Measurements from ENCODE around the gene ATP8B1. TPM values are rescaled to one million over a fixed set of nuclear protein-coding genes. Genes with fewer than 3 reads are reported as not detected.

Gene ATP8B1
- total RNA-seq, 4 donors from 2014 or later = 1.6 to 4.2 (median 2.6) TPM

DNA sequence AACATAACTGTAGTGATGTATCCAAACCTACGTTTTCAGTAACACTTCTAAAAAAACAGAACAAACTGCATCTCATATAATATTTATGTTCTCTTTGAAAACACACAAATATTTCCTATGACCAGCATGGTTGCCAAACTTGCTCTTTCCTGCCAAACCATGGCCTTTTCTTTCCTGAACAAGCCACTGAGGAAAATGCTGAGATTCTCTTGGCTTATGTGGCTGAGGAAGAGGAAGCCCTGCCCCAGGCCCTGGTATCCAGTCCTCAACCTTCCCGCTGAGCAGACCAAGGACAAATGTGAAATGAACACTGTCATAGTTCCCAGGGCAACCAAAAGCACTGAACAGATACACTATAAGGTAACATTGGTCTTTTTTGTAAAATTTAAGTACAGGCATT lies 145.6 kb downstream of the ATP8B1 start:
- Histone ChIP-seq H3K9me3 (peaks cover 0 to 6% (median 0%) of the 10 kb centered on the region in 3 donors), H3K27ac (no peak overlapping the region), H3K27me3 (no peaks in the 10 kb centered on the region), H3K36me3 (peaks cover 0 to 6% of the 10 kb centered on the region in 2 donors), H3K4me1 (no peaks in the 10 kb centered on the region), H3K4me3 (no peak overlapping the region)
- in situ Hi-C loops (cut with MboI; ENCODE audit: low sequenced_read_pairs in 4 of 4) (no loop called here), intact Hi-C loops (cut with DNase I; ENCODE audit: low total_unique reads) (no loop called here)
- TF ChIP-seq, protein P1, sequence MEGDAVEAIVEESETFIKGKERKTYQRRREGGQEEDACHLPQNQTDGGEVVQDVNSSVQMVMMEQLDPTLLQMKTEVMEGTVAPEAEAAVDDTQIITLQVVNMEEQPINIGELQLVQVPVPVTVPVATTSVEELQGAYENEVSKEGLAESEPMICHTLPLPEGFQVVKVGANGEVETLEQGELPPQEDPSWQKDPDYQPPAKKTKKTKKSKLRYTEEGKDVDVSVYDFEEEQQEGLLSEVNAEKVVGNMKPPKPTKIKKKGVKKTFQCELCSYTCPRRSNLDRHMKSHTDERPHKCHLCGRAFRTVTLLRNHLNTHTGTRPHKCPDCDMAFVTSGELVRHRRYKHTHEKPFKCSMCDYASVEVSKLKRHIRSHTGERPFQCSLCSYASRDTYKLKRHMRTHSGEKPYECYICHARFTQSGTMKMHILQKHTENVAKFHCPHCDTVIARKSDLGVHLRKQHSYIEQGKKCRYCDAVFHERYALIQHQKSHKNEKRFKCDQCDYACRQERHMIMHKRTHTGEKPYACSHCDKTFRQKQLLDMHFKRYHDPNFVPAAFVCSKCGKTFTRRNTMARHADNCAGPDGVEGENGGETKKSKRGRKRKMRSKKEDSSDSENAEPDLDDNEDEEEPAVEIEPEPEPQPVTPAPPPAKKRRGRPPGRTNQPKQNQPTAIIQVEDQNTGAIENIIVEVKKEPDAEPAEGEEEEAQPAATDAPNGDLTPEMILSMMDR (IDR thresholded peaks at IDR 0.05 in 4 of 5, conservative IDR thresholded peaks at IDR 0.05 in 1 of 5) = no peak
- TF ChIP-seq POLR2A (IDR thresholded peaks at IDR 0.05) = no peak
- ATAC-seq = no peak
- no peak for DNase-seq

DNA sequence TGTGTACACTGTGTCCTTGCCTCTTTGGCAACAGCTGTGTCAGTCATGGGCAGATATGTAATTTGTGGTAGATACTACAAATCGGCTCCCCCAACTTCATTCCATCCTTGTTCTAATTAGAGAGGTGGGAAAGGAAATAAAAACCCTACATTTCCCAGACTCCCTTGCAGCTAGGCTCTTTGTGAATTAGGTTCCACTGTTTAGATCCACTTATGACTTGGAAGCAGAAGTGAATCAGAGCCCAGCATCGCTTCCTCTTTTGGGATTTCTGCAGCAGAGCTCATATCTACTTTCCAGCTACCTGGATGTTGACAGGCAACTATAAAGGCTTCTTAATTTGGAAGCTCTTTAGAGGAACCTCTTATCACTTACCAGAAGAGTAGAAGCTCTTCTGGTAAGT lies 147.4 kb downstream of the ATP8B1 start:
- intact Hi-C loops (cut with DNase I; ENCODE audit: low total_unique reads) (no loop called here), in situ Hi-C loops (cut with MboI; ENCODE audit: low sequenced_read_pairs in 4 of 4) (no loop called here)
- Histone ChIP-seq H3K27ac (no peak overlapping the region), H3K4me1 (no peaks in the 10 kb centered on the region), H3K36me3 (peaks cover 0 to 2% of the 10 kb centered on the region in 2 donors), H3K27me3 (no peaks in the 10 kb centered on the region), H3K4me3 (no peak overlapping the region), H3K9me3 (peaks cover 0 to 6% (median 0%) of the 10 kb centered on the region in 3 donors)
- no peak for ATAC-seq
- TF ChIP-seq POLR2A (IDR thresholded peaks at IDR 0.05) = no peak
- TF ChIP-seq, protein P1 (IDR thresholded peaks at IDR 0.05 in 4 of 5, conservative IDR thresholded peaks at IDR 0.05 in 1 of 5) = no peak
- no peak for DNase-seq

DNA sequence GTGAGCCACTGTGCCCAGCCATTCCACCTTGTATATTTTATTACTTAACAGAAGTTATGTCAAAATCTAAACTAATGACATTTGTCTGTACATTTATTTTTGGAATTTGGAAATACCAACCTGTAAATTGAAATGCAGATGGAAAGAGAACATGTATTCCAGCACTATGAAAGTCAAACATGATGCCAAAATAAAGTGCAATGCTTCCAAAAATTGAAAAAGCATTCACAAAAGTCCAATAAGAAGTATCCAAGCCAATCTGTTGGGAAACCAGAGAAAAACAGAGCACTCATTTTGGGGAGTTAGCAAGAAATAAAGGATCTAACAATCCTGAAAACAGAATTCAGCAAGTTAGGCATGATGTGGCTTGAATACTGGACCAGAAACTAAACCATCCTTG lies 151.2 kb downstream of the ATP8B1 start:
- peaks cover 0 to 6% (median 0%) of the 10 kb centered on the region in 3 donors for H3K9me3 ChIP-seq
- no peaks in the 10 kb centered on the region for H3K27me3 ChIP-seq
- H3K4me1 ChIP-seq = no peaks in the 10 kb centered on the region
- no peak for DNase-seq
- no peak overlapping the region for H3K4me3 ChIP-seq
- H3K36me3 ChIP-seq = peaks cover 0 to 7% of the 10 kb centered on the region in 2 donors
- ATAC-seq = no peak
- no peak overlapping the region for H3K27ac ChIP-seq
- TF ChIP-seq POLR2A (IDR thresholded peaks at IDR 0.05) = no peak
- TF ChIP-seq, protein P1 (IDR thresholded peaks at IDR 0.05 in 4 of 5, conservative IDR thresholded peaks at IDR 0.05 in 1 of 5) = no peak
- intact Hi-C loops (cut with DNase I; ENCODE audit: low total_unique reads) (no loop called here), in situ Hi-C loops (cut with MboI; ENCODE audit: low sequenced_read_pairs in 4 of 4) (no loop called here)

DNA sequence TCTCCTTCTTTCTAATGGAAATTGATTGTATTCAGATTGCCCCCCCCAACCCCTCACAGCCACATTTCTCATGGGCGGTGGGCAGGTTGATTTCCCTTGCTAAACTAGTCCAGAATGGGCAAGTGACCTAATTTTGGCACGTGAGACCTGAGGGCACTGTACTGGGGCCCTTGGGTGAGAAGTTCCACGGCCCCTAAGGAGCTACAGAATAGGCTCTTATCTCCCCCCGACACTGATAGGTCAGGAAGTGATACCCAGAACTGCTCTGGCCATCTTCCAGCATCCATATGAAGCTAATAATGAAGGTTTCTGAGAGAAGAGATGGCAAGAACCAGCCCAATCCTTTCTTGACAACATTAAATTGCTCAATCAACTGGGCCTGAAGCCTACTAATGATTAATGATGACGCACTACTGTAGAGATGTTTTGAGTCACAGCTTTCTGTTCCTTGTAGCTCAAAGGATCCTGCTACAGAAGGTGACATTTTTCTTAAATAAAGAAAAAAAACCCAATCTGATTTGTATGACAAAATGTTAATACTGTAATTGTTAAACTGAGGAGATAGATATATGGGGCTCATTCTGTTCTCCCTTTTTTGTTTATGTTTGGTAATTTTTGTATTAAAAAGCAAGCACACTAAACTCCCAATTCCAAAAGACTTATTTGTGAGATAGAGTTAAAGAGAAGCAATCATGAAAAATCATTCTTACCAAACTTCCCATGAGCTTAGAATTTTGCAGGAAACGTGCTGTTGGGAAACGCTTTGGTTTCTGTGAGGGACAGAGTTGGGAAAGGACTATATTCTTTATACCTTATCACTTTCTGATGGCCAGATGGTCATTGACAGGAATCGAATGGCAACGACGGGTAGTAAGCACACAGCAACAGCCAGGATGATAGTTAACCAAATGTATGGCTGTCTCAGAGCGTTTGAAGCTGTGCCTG lies 153.3 kb downstream of the ATP8B1 start:
- Histone ChIP-seq H3K27me3 (no peaks in the 10 kb centered on the region), H3K4me3 (no peak overlapping the region), H3K9me3 (no peaks in the 10 kb centered on the region), H3K36me3 (peaks cover 0 to 7% of the 10 kb centered on the region in 2 donors), H3K4me1 (no peaks in the 10 kb centered on the region), H3K27ac (no peak overlapping the region)
- in situ Hi-C loops (cut with MboI; ENCODE audit: low sequenced_read_pairs in 4 of 4) = loop anchor here in 3 of 4 donors (25.0 kb wide), 2 partner anchors 162 to 462 kb away; partner anchors contain the start of gene ATP8B1 (in 1 of the 3)
- DNase-seq (no peak), ATAC-seq (peak; percentile 45 to 55)
- no peak for TF ChIP-seq POLR2A (IDR thresholded peaks at IDR 0.05)
- TF ChIP-seq, protein P1 (IDR thresholded peaks at IDR 0.05 in 4 of 5, conservative IDR thresholded peaks at IDR 0.05 in 1 of 5) = no peak
- intact Hi-C loops (cut with DNase I; ENCODE audit: low total_unique reads) = no loop called here

Measured in gastrocnemius medialis (tissue), 4 donors.